ENCODE data around the gene LENG1.
"Not testable (repeated sequence)": the region's sequence is repeated elsewhere in the genome, so short reads cannot be mapped to it uniquely, and the experiment has no call there.

The LENG1 gene

DNA sequence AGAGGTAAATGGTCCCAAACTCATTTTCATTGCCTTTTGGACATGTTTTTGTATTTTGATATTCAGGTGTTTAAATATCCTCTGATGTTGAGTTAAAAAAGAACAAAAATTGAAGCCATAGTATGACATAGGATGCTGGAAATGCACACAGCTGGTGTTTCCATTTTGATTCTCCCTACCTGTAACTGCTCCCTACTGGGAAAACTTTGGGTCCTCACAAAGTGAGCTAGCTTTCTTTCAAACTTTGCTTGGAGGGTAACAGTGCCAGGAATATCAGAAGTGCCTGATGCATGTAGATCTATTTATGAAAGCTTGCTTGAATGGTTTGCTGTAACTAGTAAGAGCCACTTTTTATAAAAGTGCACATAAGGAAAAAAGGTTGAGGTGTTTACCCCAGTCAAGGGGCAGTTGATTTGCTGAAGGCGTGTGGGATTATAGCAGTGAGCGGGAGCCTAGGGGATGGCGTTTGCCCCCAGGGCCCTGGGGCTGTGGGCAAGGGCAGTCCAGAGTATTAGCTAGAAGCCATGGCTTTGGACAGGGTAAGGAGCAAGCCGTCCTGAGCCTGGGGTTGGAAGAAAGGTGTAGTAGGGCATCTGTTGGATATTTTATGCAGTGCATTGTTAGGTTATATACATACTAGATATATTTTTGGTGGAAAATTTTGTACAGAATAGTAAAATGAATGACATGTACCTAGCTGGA is 45.4 kb upstream of the LENG1 start:
- no peaks in the 10 kb centered on the region for H3K9me3 ChIP-seq (ENCODE audit: low read depth, low read length)
- H3K9ac ChIP-seq (ENCODE audit: insufficient read length), result peak overlapping the region; percentile 34
- no peak for TF ChIP-seq FOXP2 (optimal IDR thresholded peaks at IDR 0.05; ENCODE audit: control extremely low read depth, extremely low read length, insufficient read depth)
- no peak for TF ChIP-seq EZH2 (IDR thresholded peaks at IDR 0.05)
- TF ChIP-seq POLR2AphosphoS5 (IDR thresholded peaks at IDR 0.05; ENCODE audit: borderline replicate concordance, low read depth, low read length), result no peak; the same call in 1 of the 2 replicates
- H3K36me3 ChIP-seq (ENCODE audit: insufficient read depth, low read length), result peaks cover 75% of the 10 kb centered on the region
- H3K27ac ChIP-seq, result peak overlapping the region; percentile 5; the same call in 1 of the 2 replicates
- no peak for DNase-seq (ENCODE audit: low read depth, low spot score)
- H3K4me3 ChIP-seq, result peak overlapping the region; percentile 32; the same call in 1 of the 2 replicates

DNA sequence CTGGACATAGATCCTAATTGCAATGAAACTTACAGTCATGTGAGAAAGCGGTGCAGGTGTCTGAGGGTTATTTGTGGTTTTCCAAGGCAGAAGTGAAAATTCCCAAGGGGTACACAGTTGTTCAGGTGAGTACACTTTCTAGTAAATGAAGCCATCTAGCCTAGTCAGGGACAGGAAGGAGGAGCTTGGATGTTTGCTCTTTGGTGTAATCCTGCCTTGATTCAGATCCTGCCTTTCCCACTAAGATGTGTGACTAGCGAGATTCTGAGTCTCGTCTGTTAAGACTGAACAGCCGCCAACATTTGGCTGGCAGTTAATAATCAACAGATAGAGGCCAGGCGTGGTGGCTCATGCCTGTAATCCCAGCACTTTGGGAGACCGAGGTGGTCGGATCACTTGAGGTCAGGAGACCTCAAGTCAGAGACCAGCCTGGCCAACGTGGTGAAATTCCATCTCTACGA is 43.7 kb upstream of the LENG1 start:
- TF ChIP-seq EZH2 (IDR thresholded peaks at IDR 0.05) (no peak), FOXP2 (optimal IDR thresholded peaks at IDR 0.05; ENCODE audit: control extremely low read depth, extremely low read length, insufficient read depth) (no peak), POLR2AphosphoS5 (IDR thresholded peaks at IDR 0.05; ENCODE audit: borderline replicate concordance, low read depth, low read length) (no peak)
- DNase-seq (ENCODE audit: low read depth, low spot score), result no peak
- Histone ChIP-seq H3K36me3 (ENCODE audit: insufficient read depth, low read length) (peaks cover 73% of the 10 kb centered on the region), H3K9me3 (ENCODE audit: low read depth, low read length) (no peaks in the 10 kb centered on the region), H3K9ac (ENCODE audit: insufficient read length) (peak overlapping the region; percentile 100), H3K27ac (0 out of 2 replicates have a peak overlapping the region, but pooled peaks have one; percentile 34), H3K4me3 (peak overlapping the region; percentile 95)

DNA sequence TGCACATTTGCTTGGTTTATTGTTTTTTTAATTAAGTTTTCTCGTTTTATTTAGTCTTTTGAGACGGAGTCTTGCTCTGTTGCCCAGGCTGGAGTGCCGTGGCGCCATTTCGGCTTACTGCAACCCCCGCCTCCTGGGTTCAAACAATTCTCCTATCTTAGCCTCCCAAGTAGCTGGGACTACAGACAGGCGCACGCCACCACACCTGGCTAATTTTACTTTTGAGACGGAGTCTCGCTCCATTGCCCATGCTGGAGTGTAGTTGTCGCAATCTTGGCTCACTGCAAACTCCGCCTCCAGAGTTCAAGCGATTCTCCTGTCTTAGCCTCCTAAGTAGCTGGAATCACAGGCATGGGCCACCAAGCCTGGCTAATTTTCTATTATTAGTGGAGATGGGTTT is 42.5 kb upstream of the LENG1 start:
- Histone ChIP-seq H3K36me3 (ENCODE audit: insufficient read depth, low read length) (peaks cover 61% of the 10 kb centered on the region), H3K9ac (ENCODE audit: insufficient read length) (peak overlapping the region; percentile 100), H3K27ac (no peak overlapping the region), H3K4me3 (peak overlapping the region; percentile 95), H3K9me3 (ENCODE audit: low read depth, low read length) (no peaks in the 10 kb centered on the region)
- TF ChIP-seq FOXP2 (optimal IDR thresholded peaks at IDR 0.05; ENCODE audit: control extremely low read depth, extremely low read length, insufficient read depth) (no peak), POLR2AphosphoS5 (IDR thresholded peaks at IDR 0.05; ENCODE audit: borderline replicate concordance, low read depth, low read length) (no peak), EZH2 (IDR thresholded peaks at IDR 0.05) (no peak)
- DNase-seq (ENCODE audit: low read depth, low spot score), result no peak

DNA sequence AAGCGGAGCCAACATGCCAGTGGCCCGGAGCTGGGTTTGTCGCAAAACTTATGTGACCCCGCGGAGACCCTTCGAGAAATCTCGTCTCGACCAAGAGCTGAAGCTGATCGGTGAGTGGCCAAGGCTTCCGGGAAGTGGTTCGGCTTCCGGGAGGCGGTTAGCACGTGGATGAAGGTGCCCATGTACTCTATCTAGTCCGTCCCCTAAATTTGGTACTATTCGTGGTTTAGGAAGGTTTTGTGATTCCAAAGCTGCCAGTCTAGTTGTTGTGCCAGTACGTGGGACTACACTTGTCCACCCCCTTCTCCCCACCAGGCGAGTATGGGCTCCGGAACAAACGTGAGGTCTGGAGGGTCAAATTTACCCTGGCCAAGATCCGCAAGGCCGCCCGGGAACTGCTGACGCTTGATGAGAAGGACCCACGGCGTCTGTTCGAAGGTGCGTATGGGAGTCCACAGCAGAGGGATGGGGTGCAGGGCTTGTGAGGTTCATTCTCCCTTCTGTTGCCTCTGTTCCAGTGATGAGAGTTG is 41.7 kb upstream of the LENG1 start:
- H3K36me3 ChIP-seq (ENCODE audit: insufficient read depth, low read length), result peaks cover 53% of the 10 kb centered on the region
- TF ChIP-seq EZH2 (IDR thresholded peaks at IDR 0.05) (no peak), POLR2AphosphoS5 (IDR thresholded peaks at IDR 0.05; ENCODE audit: borderline replicate concordance, low read depth, low read length) (no peak), FOXP2 (optimal IDR thresholded peaks at IDR 0.05; ENCODE audit: control extremely low read depth, extremely low read length, insufficient read depth) (no peak)
- H3K4me3 ChIP-seq, result peak overlapping the region; percentile 95
- peak overlapping the region; percentile 96 for H3K27ac ChIP-seq
- H3K9me3 ChIP-seq (ENCODE audit: low read depth, low read length), result no peaks in the 10 kb centered on the region
- H3K9ac ChIP-seq (ENCODE audit: insufficient read length), result peak overlapping the region; percentile 100
- no peak for DNase-seq (ENCODE audit: low read depth, low spot score)

DNA sequence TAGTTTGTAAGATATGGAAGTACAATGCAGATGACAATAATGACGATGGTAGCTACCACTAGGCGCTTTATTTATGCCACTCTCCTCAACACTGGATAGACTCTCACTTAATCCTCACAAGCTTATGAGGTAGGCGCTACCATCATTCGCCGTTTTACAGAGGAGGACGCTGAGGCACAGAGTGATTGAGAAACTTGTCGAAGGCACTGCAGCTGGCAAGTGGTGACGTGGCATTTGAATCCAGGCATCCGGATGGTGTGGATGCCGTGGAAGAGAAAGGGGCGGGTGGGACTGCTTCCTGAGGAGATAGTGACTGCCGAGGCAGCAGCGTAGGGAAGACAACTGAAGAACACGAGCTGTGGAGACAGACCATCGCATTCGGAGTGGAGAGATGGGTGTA is 39.9 kb upstream of the LENG1 start:
- Histone ChIP-seq H3K27ac (0 out of 2 replicates have a peak overlapping the region, but pooled peaks have one; percentile 7), H3K9ac (ENCODE audit: insufficient read length) (peak overlapping the region; percentile 23)
- TF ChIP-seq POLR2AphosphoS5 (IDR thresholded peaks at IDR 0.05; ENCODE audit: borderline replicate concordance, low read depth, low read length), result no peak
- TF ChIP-seq EZH2 (IDR thresholded peaks at IDR 0.05), result no peak
- TF ChIP-seq FOXP2 (optimal IDR thresholded peaks at IDR 0.05; ENCODE audit: control extremely low read depth, extremely low read length, insufficient read depth), result no peak

DNA sequence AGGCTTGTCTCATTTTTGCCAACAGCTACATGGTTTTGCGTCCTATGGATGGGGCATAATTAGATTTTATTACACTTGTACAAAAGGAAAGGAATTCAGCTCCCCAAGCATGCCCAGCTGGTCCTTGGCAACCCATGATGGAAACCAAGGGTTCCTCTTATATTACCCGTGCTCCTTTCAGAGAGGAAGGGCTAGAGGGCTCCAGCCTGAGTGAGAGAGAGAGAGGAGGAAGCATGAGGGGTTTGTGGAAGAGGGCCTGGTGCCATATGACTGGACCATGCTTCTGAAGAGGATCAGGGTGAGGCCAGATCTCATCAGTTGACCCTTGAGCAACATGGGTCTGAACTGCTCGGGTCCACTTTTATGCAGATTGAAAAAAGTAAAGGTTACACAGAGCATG is 37.6 kb upstream of the LENG1 start:
- no peak overlapping the region for H3K9ac ChIP-seq (ENCODE audit: insufficient read length)
- TF ChIP-seq POLR2AphosphoS5 (IDR thresholded peaks at IDR 0.05; ENCODE audit: borderline replicate concordance, low read depth, low read length), result no peak
- no peak for TF ChIP-seq FOXP2 (optimal IDR thresholded peaks at IDR 0.05; ENCODE audit: control extremely low read depth, extremely low read length, insufficient read depth)
- no peak for TF ChIP-seq EZH2 (IDR thresholded peaks at IDR 0.05)
- H3K27ac ChIP-seq, result no peak overlapping the region
- no peaks in the 10 kb centered on the region for H3K9me3 ChIP-seq (ENCODE audit: low read depth, low read length)
- no peak for DNase-seq (ENCODE audit: low read depth, low spot score)
- no peak overlapping the region for H3K4me3 ChIP-seq
- peaks cover 35% of the 10 kb centered on the region for H3K36me3 ChIP-seq (ENCODE audit: insufficient read depth, low read length)

More for the DNA sequence above, 39.9 kb upstream of the LENG1 start:
- Histone ChIP-seq H3K36me3 (ENCODE audit: insufficient read depth, low read length) (peaks cover 42% of the 10 kb centered on the region), H3K9me3 (ENCODE audit: low read depth, low read length) (no peaks in the 10 kb centered on the region), H3K4me3 (no peak overlapping the region)
- no peak for DNase-seq (ENCODE audit: low read depth, low spot score)

DNA sequence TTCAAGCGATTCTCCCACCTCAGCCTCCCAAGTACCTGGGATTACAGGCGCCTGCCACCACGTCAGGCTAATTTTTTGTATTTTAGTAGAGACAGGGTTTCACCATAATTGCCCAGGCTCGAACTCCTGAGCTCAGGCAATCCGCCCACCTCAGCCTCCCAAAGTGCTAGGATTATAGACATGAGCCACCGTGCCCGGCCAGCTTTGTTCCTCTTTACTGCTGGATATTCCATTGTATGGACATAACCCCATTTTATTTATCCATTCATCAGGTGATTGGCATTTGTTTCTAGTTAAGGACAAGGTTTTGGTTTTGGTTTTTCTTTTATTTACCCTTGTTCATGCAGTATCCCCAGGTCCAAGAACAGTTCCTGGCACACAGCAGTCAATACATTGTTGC is 37.0 kb upstream of the LENG1 start:
- no peak overlapping the region for H3K27ac ChIP-seq
- H3K9ac ChIP-seq (ENCODE audit: insufficient read length), result no peak overlapping the region
- TF ChIP-seq POLR2AphosphoS5 (IDR thresholded peaks at IDR 0.05; ENCODE audit: borderline replicate concordance, low read depth, low read length) (no peak), FOXP2 (optimal IDR thresholded peaks at IDR 0.05; ENCODE audit: control extremely low read depth, extremely low read length, insufficient read depth) (no peak), EZH2 (IDR thresholded peaks at IDR 0.05) (no peak)
- H3K9me3 ChIP-seq (ENCODE audit: low read depth, low read length), result no peaks in the 10 kb centered on the region
- peaks cover 29% of the 10 kb centered on the region for H3K36me3 ChIP-seq (ENCODE audit: insufficient read depth, low read length)
- no peak for DNase-seq (ENCODE audit: low read depth, low spot score)
- H3K4me3 ChIP-seq, result no peak overlapping the region

DNA sequence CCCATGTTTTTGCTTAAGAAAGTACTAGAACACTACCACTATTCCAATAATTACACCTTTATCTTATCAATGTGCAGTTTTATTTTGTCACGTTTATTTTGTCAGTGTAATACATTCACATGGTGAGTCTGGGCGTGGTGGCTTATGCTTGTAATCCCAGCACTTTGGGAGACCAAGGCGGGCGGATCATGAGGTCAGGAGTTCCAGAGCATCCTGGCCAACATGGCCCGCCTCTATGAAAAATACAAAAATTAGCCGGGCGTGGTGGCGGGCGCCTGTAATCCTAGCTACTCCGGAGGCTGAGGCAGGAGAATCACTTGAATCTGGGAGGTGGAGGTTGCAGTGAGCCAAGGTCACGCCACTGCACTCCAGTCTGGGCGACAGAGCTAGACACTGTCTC is 34.9 kb upstream of the LENG1 start:
- not testable (repeated sequence) for H3K27ac ChIP-seq; H3K9me3 ChIP-seq (ENCODE audit: low read depth, low read length); H3K4me3 ChIP-seq; DNase-seq (ENCODE audit: low read depth, low spot score)
- H3K9ac ChIP-seq (ENCODE audit: insufficient read length), result peak overlapping the region; percentile 15
- peaks cover 23% of the 10 kb centered on the region for H3K36me3 ChIP-seq (ENCODE audit: insufficient read depth, low read length)

Measured in SK-N-MC (cell line).